Measurements from ENCODE around the gene ODC1. TPM values are rescaled to one million over a fixed set of nuclear protein-coding genes. Genes with fewer than 3 reads are reported as not detected.

The ODC1 gene
- total RNA-seq, 1 experiment from 2014 or later: 231 TPM

DNA sequence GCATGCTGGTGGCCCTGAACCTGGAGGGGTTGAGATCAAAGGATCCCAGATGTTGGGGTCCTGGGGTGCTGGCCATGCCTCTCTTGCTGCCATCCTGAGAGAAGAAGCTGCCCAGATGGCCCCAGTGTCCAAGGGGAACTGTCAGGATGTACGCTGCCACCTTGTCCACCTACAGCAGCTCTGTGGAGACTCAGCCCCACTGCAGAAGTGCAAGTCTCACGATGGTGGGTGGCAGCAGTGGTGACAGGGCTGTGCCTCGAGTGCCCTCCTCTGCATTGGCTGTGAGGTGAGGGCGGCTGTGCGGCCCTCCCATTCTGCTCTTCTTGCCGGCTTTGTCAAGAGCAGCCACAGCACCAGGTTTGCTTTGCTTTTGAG lies 24.7 kb downstream of the ODC1 start:
- no peak overlapping the region for H3K27ac ChIP-seq (ENCODE audit: low read depth, low read length)
- H4K20me1 ChIP-seq (ENCODE audit: insufficient read depth): no peaks in the 10 kb centered on the region
- ChIA-PET RAD21 (ENCODE audit: low non-redundant PET in 1 of 2, low total read pairs in 2 of 2, uncharacterized antibody in 2 of 2, unreplicated experiment in 2 of 2) (no interaction called here), POLR2A (no interaction called here), CTCF (no interaction called here)
- H3K4me1 ChIP-seq (ENCODE audit: control insufficient read depth in 1 of 2, insufficient read depth in 2 of 2, low read length in 2 of 2): no peaks in the 10 kb centered on the region
- H3K36me3 ChIP-seq (ENCODE audit: control insufficient read depth in 1 of 2, insufficient read depth in 2 of 2, low read length in 2 of 2): peaks cover 5 to 17% of the 10 kb centered on the region in 2 experiments; a peak in 2 of 4 replicates
- H3K4me3 ChIP-seq (replicated peaks in 1 of 2; ENCODE audit: low read depth in 1 of 2, low read length in 2 of 2): no peak overlapping the region
- 0 out of 2 replicates have a peak, but pooled peaks cover 5% of the 10 kb centered on the region for H3K79me2 ChIP-seq (ENCODE audit: insufficient read depth, low read length)
- no peak for DNase-seq (ENCODE audit: low read depth, low spot score)
- BruUV-seq (replicated peaks): no TSS peak
- H3K4me2 ChIP-seq (ENCODE audit: low read length): no peak overlapping the region
- no peak overlapping the region for H2AFZ ChIP-seq (ENCODE audit: low read depth, low read length, poor library complexity, severe bottlenecking)
- no peaks in the 10 kb centered on the region for H3K9me2 ChIP-seq (ENCODE audit: insufficient read depth)
- intact Hi-C loops (cut with micrococcal nuclease): no loop called here
- TF ChIP-seq EZH2phosphoT487 (IDR thresholded peaks at IDR 0.05; ENCODE audit: borderline replicate concordance) (no peak), ZFX (IDR thresholded peaks at IDR 0.05) (no peak)
- TF ChIP-seq, protein P1, sequence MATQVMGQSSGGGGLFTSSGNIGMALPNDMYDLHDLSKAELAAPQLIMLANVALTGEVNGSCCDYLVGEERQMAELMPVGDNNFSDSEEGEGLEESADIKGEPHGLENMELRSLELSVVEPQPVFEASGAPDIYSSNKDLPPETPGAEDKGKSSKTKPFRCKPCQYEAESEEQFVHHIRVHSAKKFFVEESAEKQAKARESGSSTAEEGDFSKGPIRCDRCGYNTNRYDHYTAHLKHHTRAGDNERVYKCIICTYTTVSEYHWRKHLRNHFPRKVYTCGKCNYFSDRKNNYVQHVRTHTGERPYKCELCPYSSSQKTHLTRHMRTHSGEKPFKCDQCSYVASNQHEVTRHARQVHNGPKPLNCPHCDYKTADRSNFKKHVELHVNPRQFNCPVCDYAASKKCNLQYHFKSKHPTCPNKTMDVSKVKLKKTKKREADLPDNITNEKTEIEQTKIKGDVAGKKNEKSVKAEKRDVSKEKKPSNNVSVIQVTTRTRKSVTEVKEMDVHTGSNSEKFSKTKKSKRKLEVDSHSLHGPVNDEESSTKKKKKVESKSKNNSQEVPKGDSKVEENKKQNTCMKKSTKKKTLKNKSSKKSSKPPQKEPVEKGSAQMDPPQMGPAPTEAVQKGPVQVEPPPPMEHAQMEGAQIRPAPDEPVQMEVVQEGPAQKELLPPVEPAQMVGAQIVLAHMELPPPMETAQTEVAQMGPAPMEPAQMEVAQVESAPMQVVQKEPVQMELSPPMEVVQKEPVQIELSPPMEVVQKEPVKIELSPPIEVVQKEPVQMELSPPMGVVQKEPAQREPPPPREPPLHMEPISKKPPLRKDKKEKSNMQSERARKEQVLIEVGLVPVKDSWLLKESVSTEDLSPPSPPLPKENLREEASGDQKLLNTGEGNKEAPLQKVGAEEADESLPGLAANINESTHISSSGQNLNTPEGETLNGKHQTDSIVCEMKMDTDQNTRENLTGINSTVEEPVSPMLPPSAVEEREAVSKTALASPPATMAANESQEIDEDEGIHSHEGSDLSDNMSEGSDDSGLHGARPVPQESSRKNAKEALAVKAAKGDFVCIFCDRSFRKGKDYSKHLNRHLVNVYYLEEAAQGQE (IDR thresholded peaks at IDR 0.05; ENCODE audit: low read depth): no peak
- TF ChIP-seq, protein P2, sequence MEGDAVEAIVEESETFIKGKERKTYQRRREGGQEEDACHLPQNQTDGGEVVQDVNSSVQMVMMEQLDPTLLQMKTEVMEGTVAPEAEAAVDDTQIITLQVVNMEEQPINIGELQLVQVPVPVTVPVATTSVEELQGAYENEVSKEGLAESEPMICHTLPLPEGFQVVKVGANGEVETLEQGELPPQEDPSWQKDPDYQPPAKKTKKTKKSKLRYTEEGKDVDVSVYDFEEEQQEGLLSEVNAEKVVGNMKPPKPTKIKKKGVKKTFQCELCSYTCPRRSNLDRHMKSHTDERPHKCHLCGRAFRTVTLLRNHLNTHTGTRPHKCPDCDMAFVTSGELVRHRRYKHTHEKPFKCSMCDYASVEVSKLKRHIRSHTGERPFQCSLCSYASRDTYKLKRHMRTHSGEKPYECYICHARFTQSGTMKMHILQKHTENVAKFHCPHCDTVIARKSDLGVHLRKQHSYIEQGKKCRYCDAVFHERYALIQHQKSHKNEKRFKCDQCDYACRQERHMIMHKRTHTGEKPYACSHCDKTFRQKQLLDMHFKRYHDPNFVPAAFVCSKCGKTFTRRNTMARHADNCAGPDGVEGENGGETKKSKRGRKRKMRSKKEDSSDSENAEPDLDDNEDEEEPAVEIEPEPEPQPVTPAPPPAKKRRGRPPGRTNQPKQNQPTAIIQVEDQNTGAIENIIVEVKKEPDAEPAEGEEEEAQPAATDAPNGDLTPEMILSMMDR (IDR thresholded peaks at IDR 0.05 in 2 of 3, conservative IDR thresholded peaks at IDR 0.05 in 1 of 3; ENCODE audit: borderline replicate concordance in 1 of 3, insufficient read depth in 1 of 3, low read depth in 2 of 3, low read length in 2 of 3): no peak
- no peaks in the 10 kb centered on the region for H3K9me3 ChIP-seq (ENCODE audit: control insufficient read depth in 1 of 2, insufficient read depth in 1 of 2, low read depth in 1 of 2, low read length in 2 of 2)
- no peak overlapping the region for H3K9ac ChIP-seq (ENCODE audit: low read length)
- H3K27me3 ChIP-seq (ENCODE audit: insufficient read depth, low read length): no peaks in the 10 kb centered on the region
- ATAC-seq: no peak
